Small intestine (tissue), 16 donors: Measurements from ENCODE around the gene TMEM220. TPM values are rescaled to one million over a fixed set of nuclear protein-coding genes. Genes with fewer than 3 reads are reported as not detected.

Source experiments
- DNase-seq, 2 donors: peaks; one replicate each; pipeline versions ENCODE4 v3.0.0 to v3.0.0-alpha.2; 2013
- FAIRE-seq: peaks from 2 replicates; lab custom pipeline; 2012; peaks lifted over from hg19 to GRCh38; lab: Jason Lieb, UNC
- H3K27ac ChIP-seq, 3 donors: one replicate each; pipeline ENCODE4 v1.5.1; 2013; ENCODE audit warnings: low read length in 2 of 3, mild to moderate bottlenecking in 2 of 3, control low read depth in 1 of 3, inconsistent platforms in 1 of 3, low read depth in 1 of 3, moderate library complexity in 1 of 3
- H3K27me3 ChIP-seq, 3 donors: one replicate each; pipeline ENCODE4 v1.6.1; 2013; ENCODE audit warnings: low read length in 3 of 3, inconsistent platforms in 1 of 3; ENCODE audit not compliant: control insufficient read depth in 3 of 3, insufficient read depth in 3 of 3
- H3K36me3 ChIP-seq, 3 donors: one replicate each; pipeline ENCODE4 v1.6.1; 2013; ENCODE audit warnings: low read length in 3 of 3, inconsistent platforms in 1 of 3, low read depth in 1 of 3, mild to moderate bottlenecking in 1 of 3, moderate library complexity in 1 of 3; ENCODE audit not compliant: control insufficient read depth in 3 of 3, insufficient read depth in 2 of 3
- H3K4me1 ChIP-seq, 3 donors: one replicate each; pipeline ENCODE4 v1.6.1; 2013; ENCODE audit warnings: low read length in 2 of 3, inconsistent platforms in 1 of 3, low read depth in 1 of 3, mild to moderate bottlenecking in 1 of 3, moderate library complexity in 1 of 3; ENCODE audit not compliant: control insufficient read depth in 3 of 3, insufficient read depth in 2 of 3
- H3K4me3 ChIP-seq, 3 donors: one replicate each; pipeline ENCODE4 v1.5.1; 2013; ENCODE audit warnings: low read length in 3 of 3, control low read depth in 1 of 3, inconsistent platforms in 1 of 3, low read depth in 1 of 3, mild to moderate bottlenecking in 1 of 3, moderate library complexity in 1 of 3
- H3K9me3 ChIP-seq, 2 donors: one replicate each; pipeline ENCODE4 v1.6.1; 2013; ENCODE audit warnings: low read depth in 1 of 2, low read length in 1 of 2; ENCODE audit not compliant: control insufficient read depth in 2 of 2, insufficient read depth in 1 of 2
- WGBS, 3 donors: extraction: QIAGEN DNeasy Blood & Tissue Kit; methylation state at CpG; one replicate each; pipeline ENCODE4 v1.1.7; 2013; 5-methylcytosine and 5-hydroxymethylcytosine counted together
- long read RNA-seq, 10 donors: transcript quantifications; one replicate each; lab custom pipeline, GENCODE V29; 2026
- polyA plus RNA-seq, 4 donors: library from polyadenylated mRNA; stranded (reverse) in 3 of 4; unstranded in 1 of 4; fragments of 200-250 nt in 3 of 4; fragments of 120-200 nt in 1 of 4; gene quantifications; one replicate each; pipeline versions ENCODE4 v1.2.1 to v1.2.3, GENCODE V29; 2013
- donor health status: healthy with polysubstance abuse.
- donor health status: control.
- donor health status: control.
- donor health status: Bipolar disorder and iron deficiency.
- donor health status: healthy.

The TMEM220 gene
- 10 to 100 TPM; 12.4 to 61.3 (median 43.5) TPM for polyA plus RNA-seq
- long read RNA-seq, donor 1 = 0 reads
- long read RNA-seq, donor 2, transcript TMEM220-201 (6 exons, 3,106 nt) = major isoform, 5 of 8 reads
- long read RNA-seq, donor 2, partial matches to known transcripts = 0 of 8 reads
- long read RNA-seq, donor 2, other reads (novel, unspliced or antisense) = 0 of 8 reads
- long read RNA-seq, donor 3, transcript TMEM220-201 (6 exons, 3,106 nt) = major isoform, 14 of 16 reads
- long read RNA-seq, donor 3, partial matches to known transcripts = 0 of 16 reads
- long read RNA-seq, donor 3, other reads (novel, unspliced or antisense) = 0 of 16 reads
- long read RNA-seq, donor 4, partial matches to known transcripts = 0 of 1 reads
- long read RNA-seq, donor 4, other reads (novel, unspliced or antisense) = 0 of 1 reads
- long read RNA-seq, donor 5, transcript TMEM220-201 (6 exons, 3,106 nt) = major isoform, 5 of 17 reads
- long read RNA-seq, donor 5, partial matches to known transcripts = 8 of 17 reads
- long read RNA-seq, donor 5, other reads (novel, unspliced or antisense) = 0 of 17 reads
- long read RNA-seq, donor 6, transcript TMEM220-201 (6 exons, 3,106 nt) = major isoform, 18 of 22 reads
- long read RNA-seq, donor 6, partial matches to known transcripts = 0 of 22 reads
- long read RNA-seq, donor 6, other reads (novel, unspliced or antisense) = 0 of 22 reads
- long read RNA-seq, donor 7, transcript TMEM220-202 (5 exons, 1,402 nt) = major isoform, 14 of 20 reads
- long read RNA-seq, donor 7, partial matches to known transcripts = 0 of 20 reads
- long read RNA-seq, donor 7, other reads (novel, unspliced or antisense) = 0 of 20 reads
- long read RNA-seq, donor 8, partial matches to known transcripts = 0 of 1 reads
- long read RNA-seq, donor 8, other reads (novel, unspliced or antisense) = 0 of 1 reads
- long read RNA-seq, donor 9, partial matches to known transcripts = 0 of 4 reads
- long read RNA-seq, donor 9, other reads (novel, unspliced or antisense) = 0 of 4 reads
- long read RNA-seq, donor 10, transcript TMEM220-201 (6 exons, 3,106 nt) = major isoform, 10 of 14 reads
- long read RNA-seq, donor 10, partial matches to known transcripts = 0 of 14 reads
- long read RNA-seq, donor 10, other reads (novel, unspliced or antisense) = 0 of 14 reads

DNA sequence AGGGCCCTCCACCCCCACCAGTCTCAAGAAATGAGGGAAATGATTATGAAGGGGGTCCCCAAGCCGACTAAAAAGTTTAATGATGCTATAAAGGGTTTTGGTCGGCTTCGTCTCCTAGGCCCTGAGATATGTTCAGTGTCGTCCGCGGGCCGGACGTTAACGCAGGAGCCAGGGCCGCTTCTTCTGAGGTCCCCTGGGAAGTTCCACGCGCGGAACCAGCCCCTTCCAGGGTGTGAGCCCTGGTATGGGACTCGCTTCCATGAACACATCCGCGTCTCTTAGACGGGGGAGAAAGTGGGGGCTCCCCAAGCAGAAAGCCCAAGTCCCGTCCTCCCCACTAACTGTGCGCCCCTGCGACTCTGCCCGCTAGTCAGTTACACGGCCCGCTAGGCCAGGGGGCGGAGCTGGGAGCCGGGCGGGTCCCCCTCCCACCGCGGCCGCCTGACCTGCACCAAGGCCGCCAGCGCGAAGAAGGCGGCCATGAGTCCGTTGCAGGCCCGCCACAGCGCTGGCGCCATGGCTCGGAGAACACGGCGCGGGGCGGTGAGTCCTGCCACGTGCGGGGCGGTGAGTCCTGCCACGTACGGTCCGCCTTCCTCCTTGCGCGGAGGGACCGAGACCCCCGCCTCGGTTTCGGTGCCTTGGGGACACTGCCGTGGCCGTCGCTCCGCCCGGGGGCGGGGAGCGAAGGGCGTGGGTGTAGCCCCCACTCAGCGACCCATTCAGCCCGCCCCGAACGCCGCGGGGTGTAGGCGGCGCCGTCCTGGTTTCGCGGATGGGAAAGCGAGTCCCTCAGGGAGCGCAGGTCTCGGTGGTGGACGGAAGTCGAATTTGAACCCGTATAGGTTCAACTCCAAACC, at the start of gene TMEM220:
Gene TMEM220, minus strand, starts transcription at position 690 of the 860 bp plus-strand sequence. Its CDS starts 172 bp downstream, at position 518.
- FAIRE-seq = no peak
- H3K27ac ChIP-seq = peak within 1 kb of the TSS; percentile 90 to 99 (median 92)
- peaks cover 0 to 51% (median 12%) of the 10 kb centered on the region in 3 donors for H3K4me1 ChIP-seq
- H3K36me3 ChIP-seq = peaks cover 0 to 6% (median 0%) of the 10 kb centered on the region in 3 donors
- no peaks in the 10 kb centered on the region for H3K27me3 ChIP-seq
- WGBS, 3 donors = 6 to 15% (median 12%) methylated on average over 62 to 79 of the region's 79 CpGs
- peak; percentile 73 to 92 for DNase-seq
- no peaks in the 10 kb centered on the region for H3K9me3 ChIP-seq
- peak within 1 kb of the TSS; percentile 39 to 77 (median 59) for H3K4me3 ChIP-seq

DNA sequence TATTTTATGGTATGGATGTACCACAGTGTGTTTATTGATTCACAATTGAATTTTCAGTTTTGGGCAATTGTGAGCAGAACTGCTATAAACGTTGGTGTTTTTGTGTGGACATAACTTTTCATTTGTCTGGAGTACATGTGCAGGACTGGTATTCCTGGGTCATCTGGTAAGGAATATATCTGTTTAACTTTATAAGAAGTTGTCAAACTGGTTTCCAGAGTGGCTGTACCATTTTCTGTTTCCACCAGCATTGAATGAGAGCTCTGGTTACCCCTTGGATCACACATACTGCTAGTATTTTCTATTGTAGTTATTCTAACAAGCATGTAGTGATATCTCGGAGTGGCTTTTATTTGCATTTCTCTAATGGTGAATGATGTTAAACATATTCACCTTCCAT, 49.8 kb upstream of the TMEM220 start:
- peaks cover 0 to 16% of the 10 kb centered on the region in 2 donors for H3K9me3 ChIP-seq
- peaks cover 0 to 8% (median 6%) of the 10 kb centered on the region in 3 donors for H3K4me1 ChIP-seq
- 51 to 65% (median 60%) methylated on average over 2 of the region's 2 CpGs for WGBS, 3 donors
- no peak overlapping the region for H3K27ac ChIP-seq
- H3K27me3 ChIP-seq = peaks cover 0 to 2% (median 0%) of the 10 kb centered on the region in 3 donors
- peak in 1 of 2 donors; percentile 44 for DNase-seq
- no peak for FAIRE-seq
- no peak overlapping the region for H3K4me3 ChIP-seq
- H3K36me3 ChIP-seq = no peaks in the 10 kb centered on the region

DNA sequence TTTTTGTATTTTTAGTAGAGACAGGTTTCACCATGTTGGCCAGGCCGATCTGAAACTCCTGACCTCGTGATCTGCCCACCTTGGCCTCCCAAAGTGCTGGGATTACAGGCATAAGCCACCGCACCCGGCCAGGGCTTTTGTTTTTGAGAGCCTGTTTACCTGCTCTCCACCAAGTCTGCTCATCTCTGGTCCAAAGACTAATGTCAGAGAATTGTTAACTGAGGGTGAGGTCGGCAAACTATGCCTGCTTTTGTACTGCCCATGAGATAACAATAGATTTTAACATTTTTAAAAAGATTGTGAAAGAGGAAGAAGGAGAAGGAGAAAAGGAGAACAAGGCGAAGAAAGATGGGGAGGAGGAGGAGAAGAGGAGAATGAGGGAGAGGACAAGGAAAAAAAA, 48.1 kb upstream of the TMEM220 start:
- 10 to 65% (median 40%) methylated on average over 6 of the region's 6 CpGs for WGBS, 3 donors
- Histone ChIP-seq H3K4me3 (no peak overlapping the region), H3K27me3 (no peaks in the 10 kb centered on the region), H3K9me3 (peaks cover 0 to 14% of the 10 kb centered on the region in 2 donors), H3K4me1 (peaks cover 0 to 8% (median 3%) of the 10 kb centered on the region in 3 donors), H3K36me3 (no peaks in the 10 kb centered on the region), H3K27ac (peak overlapping the region in 1 of 3 donors; percentile 85)
- FAIRE-seq (no peak), DNase-seq (peak in 1 of 2 donors; percentile 41)

DNA sequence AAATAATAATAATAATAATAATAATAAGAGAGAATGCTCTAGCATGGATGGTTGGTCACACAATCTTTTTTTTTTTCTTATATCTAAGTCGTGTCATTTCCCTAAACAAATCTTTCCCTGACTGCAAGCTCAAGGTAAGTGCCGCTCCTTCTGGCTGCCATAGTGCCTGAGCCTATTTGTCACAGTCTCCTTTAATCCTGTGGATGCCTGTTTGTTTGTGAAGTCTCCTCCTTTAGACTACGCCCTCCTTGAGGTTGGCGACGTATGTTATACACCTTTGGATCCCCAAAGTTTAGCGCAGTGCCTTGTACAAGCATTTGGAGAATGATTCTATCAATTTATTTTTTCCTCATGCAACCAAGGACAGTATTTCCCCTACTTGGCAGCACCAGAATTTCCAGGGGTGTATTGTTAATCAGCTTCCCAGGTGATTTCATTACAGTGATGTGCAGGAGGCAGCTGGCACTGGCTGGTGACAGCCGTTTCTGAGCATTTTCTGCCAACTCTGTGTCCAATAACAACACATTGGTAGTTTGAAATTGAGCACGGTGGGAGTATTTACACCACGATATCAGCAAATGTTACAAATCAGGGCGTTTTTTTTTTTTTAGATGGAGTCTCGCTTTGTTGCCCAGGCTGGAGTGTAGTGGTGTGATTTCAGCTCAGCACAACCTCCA, 47.4 kb upstream of the TMEM220 start:
- H3K27me3 ChIP-seq = no peaks in the 10 kb centered on the region
- DNase-seq (peak in 1 of 2 donors; percentile 46), FAIRE-seq (no peak)
- H3K4me3 ChIP-seq = no peak overlapping the region
- H3K4me1 ChIP-seq = peaks cover 0 to 8% (median 3%) of the 10 kb centered on the region in 3 donors
- no peaks in the 10 kb centered on the region for H3K36me3 ChIP-seq
- H3K9me3 ChIP-seq = peaks cover 0 to 18% of the 10 kb centered on the region in 2 donors
- H3K27ac ChIP-seq = peak overlapping the region; percentile 37 to 85 (median 39)
- WGBS, 3 donors = 27 to 70% (median 52%) methylated on average over 11 of the region's 11 CpGs

DNA sequence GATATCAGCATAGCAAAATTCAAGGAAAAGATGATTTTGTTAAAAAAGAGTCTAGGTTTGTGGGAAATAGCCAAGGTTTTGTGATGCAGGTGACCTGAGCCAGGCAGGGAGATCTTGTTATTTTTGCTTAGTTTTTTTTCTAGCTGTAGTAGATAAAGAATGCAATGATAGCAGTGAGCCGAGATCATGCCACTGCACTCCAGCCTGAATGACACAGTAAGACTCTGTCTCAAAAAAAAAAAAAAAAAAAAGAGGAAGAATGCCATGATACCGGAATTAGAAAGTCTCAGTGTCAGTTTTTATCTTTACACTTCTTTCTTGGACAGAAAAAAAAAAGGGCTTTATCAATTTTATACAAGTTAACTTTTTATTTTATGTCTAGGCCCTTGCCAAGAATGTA, 46.6 kb upstream of the TMEM220 start:
- DNase-seq (peak in 1 of 2 donors; percentile 57), FAIRE-seq (no peak)
- H3K27ac ChIP-seq = peak overlapping the region in 2 of 3 donors; percentile 74 to 85
- no peaks in the 10 kb centered on the region for H3K36me3 ChIP-seq
- WGBS, 3 donors = 20 to 29% (median 26%) methylated on average over 2 of the region's 2 CpGs
- no peak overlapping the region for H3K4me3 ChIP-seq
- H3K4me1 ChIP-seq = peaks cover 0 to 8% (median 3%) of the 10 kb centered on the region in 3 donors
- no peaks in the 10 kb centered on the region for H3K27me3 ChIP-seq
- peaks cover 0 to 23% of the 10 kb centered on the region in 2 donors for H3K9me3 ChIP-seq

DNA sequence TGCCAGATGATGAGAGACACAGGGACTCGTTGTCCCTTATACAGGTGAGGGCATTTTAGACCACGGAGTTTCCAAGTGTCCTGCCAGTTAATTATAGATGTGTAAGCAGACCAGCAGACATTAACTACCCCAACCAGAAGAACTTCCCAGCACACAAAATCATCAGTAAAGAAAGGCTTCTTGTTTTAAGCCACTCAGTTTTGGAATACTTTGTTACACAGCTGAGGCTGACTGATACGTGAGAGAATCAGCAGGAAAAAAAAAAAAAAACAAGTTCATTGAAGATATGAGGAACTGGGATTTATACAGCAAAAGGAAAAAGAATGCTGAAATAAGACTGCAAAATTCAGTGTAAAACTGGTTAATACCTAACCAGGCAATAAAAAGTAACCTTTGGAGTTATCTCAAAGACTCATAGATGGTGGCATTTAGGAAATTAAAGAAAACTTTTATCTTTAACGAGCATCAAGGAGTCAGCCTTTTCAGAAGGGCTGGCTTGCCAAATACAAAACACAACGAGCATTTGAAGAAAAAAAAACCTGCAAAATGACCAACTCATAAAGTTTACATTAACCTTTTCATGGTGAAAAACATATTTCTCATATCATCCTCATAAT, 46.0 kb upstream of the TMEM220 start:
- 16 to 50% (median 28%) methylated on average over 5 of the region's 5 CpGs for WGBS, 3 donors
- peaks cover 0 to 8% (median 3%) of the 10 kb centered on the region in 3 donors for H3K4me1 ChIP-seq

More for the DNA sequence above, 46.0 kb upstream of the TMEM220 start:
- Histone ChIP-seq H3K27me3 (no peaks in the 10 kb centered on the region), H3K9me3 (peaks cover 0 to 23% of the 10 kb centered on the region in 2 donors), H3K27ac (peak overlapping the region; percentile 77 to 85 (median 78)), H3K36me3 (peaks cover 0 to 3% (median 0%) of the 10 kb centered on the region in 3 donors), H3K4me3 (no peak overlapping the region)
- peak; percentile 71 to 83 for DNase-seq
- peak; percentile 26 for FAIRE-seq
